Adrenal gland (tissue), 12 donors: ENCODE measurements around the gene DMTF1. TPM values are rescaled to one million over a fixed set of nuclear protein-coding genes. Genes with fewer than 3 reads are reported as not detected.

Source experiments
- DNase-seq, 7 donors: peaks; one replicate each; pipeline ENCODE4 v3.0.0-alpha.2; 2019 to 2020
- H3K27ac ChIP-seq, 5 donors: fragments of 200-600 bp; sonication (generic) in 4 of 5; 1 replicate in 3 of 5; 2 replicates in 2 of 5; pipeline versions ENCODE4 v1.5.1 to v1.8.0; 2016 to 2020; ENCODE audit warnings: mild to moderate bottlenecking in 1 of 5
- H3K27me3 ChIP-seq: fragments of 200-600 bp; 2 replicates; pipeline ENCODE4 v1.8.0; 2021
- H3K36me3 ChIP-seq, 2 donors: fragments of 200-600 bp; replicated peaks in 1 of 2; 1 replicate in 1 of 2; 2 replicates in 1 of 2; pipeline versions ENCODE4 v1.5.1 to v1.8.0; 2018 to 2022
- H3K4me1 ChIP-seq, 2 donors: fragments of 200-600 bp; replicated peaks in 1 of 2; 1 replicate in 1 of 2; 2 replicates in 1 of 2; pipeline versions ENCODE4 v1.5.1 to v1.8.0; 2018 to 2021
- H3K4me3 ChIP-seq, 4 donors: fragments of 200-600 bp; sonication (generic) in 3 of 4; one replicate each; pipeline ENCODE4 v1.5.1; 2016 to 2018
- H3K9me3 ChIP-seq, 3 donors: fragments of 200-600 bp; sonication (generic) in 1 of 3; replicated peaks in 1 of 3; 1 replicate in 2 of 3; 2 replicates in 1 of 3; pipeline versions ENCODE4 v1.5.1 to v1.8.0; 2016 to 2021
- CTCF ChIP-seq, 6 experiments: fragments of 450-650 bp in 4 of 6; fragments of 200-600 bp in 2 of 6; sonication (generic) in 1 of 6; IDR thresholded peaks; 1 replicate in 5 of 6; 2 replicates in 1 of 6; pipeline versions ENCODE4 v1.5.1 to v1.8.0; 2016 to 2021; ENCODE audit warnings: antibody characterized with exemption in 6 of 6, mild to moderate bottlenecking in 2 of 6, moderate library complexity in 1 of 6
- POLR2A ChIP-seq, 2 donors: fragments of 450-650 bp; IDR thresholded peaks; one replicate each; pipeline ENCODE4 v1.6.1; 2017; ENCODE audit warnings: antibody characterized with exemption in 2 of 2, mild to moderate bottlenecking in 2 of 2, moderate library complexity in 1 of 2
- WGBS, 4 donors: extraction: QIAGEN DNeasy Blood & Tissue Kit in 2 of 4; methylation state at CpG; one replicate each; pipeline versions ENCODE4 v1.1.5 to v1.1.7; 2013 to 2017; 5-methylcytosine and 5-hydroxymethylcytosine counted together
- intact Hi-C, 2 donors: fragments of 100-400 bp; cut with DNase I; formaldehyde crosslinking; loops; one replicate each; pipeline versions ENCODE4 v1.14.1 to v1.15.0; 2022 to 2023
- polyA plus RNA-seq, 3 donors: library from polyadenylated mRNA; stranded (reverse); fragments of 200-250 nt in 2 of 3; fragments of 350-450 nt in 1 of 3; fragmentation: Illumina TruSeq in 1 of 3; extraction: RNeasy Lipid Tissue Mini Kit (QIAGEN cat#74804) in 1 of 3; gene quantifications; one replicate each; pipeline ENCODE4 v1.2.3, GENCODE V29; 2013 to 2014
- total RNA-seq, 9 donors: library from RNA; depleted of rRNA in 4 of 9; stranded (reverse); fragments of >200 nt in 4 of 9; fragments of 120-200 nt in 1 of 9; fragmentation: NEBNext Ultra II Directional in 1 of 9; extraction: Animal tissue kit (Norgen Biotek cat#: 25700) in 1 of 9; gene quantifications; one replicate each; pipeline versions ENCODE4 v1.1.0 to v1.2.4, GENCODE V29; 2013 to 2023
- donor health status: healthy with polysubstance abuse.
- donor health status: Bipolar disorder and iron deficiency.
- donor health status: DM: yes; HTN: yes; CAD: no.
- donor health status: DM: no; HTN: no; CAD: no.
- donor health status: DM: no; HTN: no; CAD: no.
- donor health status: DM: yes; HTN: yes; CAD: no.

The DMTF1 gene
- total and polyA plus RNA-seq, 12 donors: 17.1 to 149 (median 50.2) TPM

- no peaks in the 10 kb centered on the region for H3K27me3 ChIP-seq
- peaks cover 11 to 40% of the 10 kb centered on the region in 2 donors for H3K4me1 ChIP-seq
- 34 to 53% (median 45%) methylated on average over 2 of the region's 2 CpGs for WGBS, 4 donors
- H3K4me3 ChIP-seq: no peak overlapping the region
- no peaks in the 10 kb centered on the region for H3K36me3 ChIP-seq
- intact Hi-C loops: no loop called here
- H3K27ac ChIP-seq: no peak overlapping the region
- DNase-seq: no peak
- TF ChIP-seq POLR2A (IDR thresholded peaks at IDR 0.05) (no peak), CTCF (IDR thresholded peaks at IDR 0.05) (no peak)
- peaks cover 0 to 4% (median 0%) of the 10 kb centered on the region in 3 donors for H3K9me3 ChIP-seq
Measured at GRCh38 chr7:87156709-87157108, 4.5 kb downstream of the DMTF1 start.

DNA sequence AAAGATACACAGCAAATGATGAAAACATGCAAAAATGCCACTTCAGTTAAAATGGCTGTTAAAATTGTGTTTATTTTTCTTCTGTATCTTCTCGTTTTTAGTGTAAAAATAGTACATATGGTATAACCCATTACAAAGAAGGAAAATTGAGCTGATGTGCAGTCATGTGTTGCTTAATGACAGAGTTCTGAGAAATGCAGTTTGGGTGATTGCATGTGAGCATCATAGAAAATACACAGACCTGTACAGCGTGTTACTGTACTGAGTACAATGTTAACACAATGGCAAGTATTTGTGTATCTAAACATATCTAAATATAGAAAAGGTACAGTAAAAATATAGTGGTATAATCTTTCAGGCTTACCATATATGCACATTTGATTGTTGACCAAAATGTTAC is 7.3 kb downstream of the DMTF1 start:
- WGBS, 4 donors: 77 to 85% (median 79%) methylated on average over 2 of the region's 2 CpGs
- intact Hi-C loops: no loop called here
- peaks cover 0 to 27% of the 10 kb centered on the region in 2 donors for H3K4me1 ChIP-seq

GRCh38 chr7:87164433-87164832 is 12.2 kb downstream of the DMTF1 start:
- Histone ChIP-seq H3K4me1 (no peaks in the 10 kb centered on the region), H3K27me3 (no peaks in the 10 kb centered on the region), H3K9me3 (no peaks in the 10 kb centered on the region), H3K4me3 (no peak overlapping the region), H3K27ac (no peak overlapping the region), H3K36me3 (peaks cover 0 to 56% of the 10 kb centered on the region in 2 donors)
- no peak for TF ChIP-seq POLR2A (IDR thresholded peaks at IDR 0.05)
- no peak for TF ChIP-seq CTCF (IDR thresholded peaks at IDR 0.05)
- 75 to 88% (median 80%) methylated on average over 2 of the region's 2 CpGs for WGBS, 4 donors
- intact Hi-C loops: loop anchor here in 1 of 2 donors (10.0 kb wide), 1 partner anchor 50 kb away; the partner anchor contains the start of gene TMEM243
- no peak for DNase-seq

More for the DNA sequence above, 7.3 kb downstream of the DMTF1 start:
- Histone ChIP-seq H3K36me3 (peaks cover 0 to 13% of the 10 kb centered on the region in 2 donors), H3K27ac (no peak overlapping the region), H3K9me3 (peaks cover 0 to 4% (median 0%) of the 10 kb centered on the region in 3 donors), H3K27me3 (no peaks in the 10 kb centered on the region), H3K4me3 (no peak overlapping the region)
- no peak for TF ChIP-seq POLR2A (IDR thresholded peaks at IDR 0.05)
- no peak for TF ChIP-seq CTCF (IDR thresholded peaks at IDR 0.05)
- DNase-seq: no peak

DNA sequence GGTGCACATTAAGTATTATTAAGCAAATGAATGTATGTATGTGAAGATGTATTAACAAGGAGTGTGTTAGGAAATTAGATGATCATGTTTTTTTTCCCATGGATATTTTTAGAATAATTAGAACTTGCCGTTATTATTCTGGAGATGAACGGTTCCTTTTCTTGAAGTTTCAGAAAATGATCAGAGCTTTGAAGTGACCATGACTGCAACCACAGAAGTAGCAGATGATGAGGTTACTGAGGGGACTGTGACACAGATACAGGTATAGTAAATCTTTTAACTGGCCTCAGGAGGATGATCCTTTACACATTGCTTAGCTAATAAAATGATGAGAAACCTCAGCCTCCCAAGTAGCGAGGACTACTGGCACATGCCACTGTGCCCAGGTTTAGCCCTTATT is 18.6 kb downstream of the DMTF1 start:
- peaks cover 0 to 94% of the 10 kb centered on the region in 2 donors for H3K36me3 ChIP-seq

More for the DNA sequence above, 18.6 kb downstream of the DMTF1 start:
- no peak for DNase-seq
- H3K4me3 ChIP-seq: no peak overlapping the region
- no peaks in the 10 kb centered on the region for H3K27me3 ChIP-seq
- H3K27ac ChIP-seq: no peak overlapping the region
- 88 to 97% (median 93%) methylated on average over 3 of the region's 3 CpGs for WGBS, 4 donors
- no peaks in the 10 kb centered on the region for H3K4me1 ChIP-seq
- intact Hi-C loops: no loop called here
- no peaks in the 10 kb centered on the region for H3K9me3 ChIP-seq
- TF ChIP-seq POLR2A (IDR thresholded peaks at IDR 0.05) (no peak), CTCF (IDR thresholded peaks at IDR 0.05) (no peak)
